ENCODE measurements around the gene CAPZB.

CAPZB gene

GRCh38 chr1:19385221-19385620, 100.1 kb downstream of the CAPZB start:
- no peak for DNase-seq (ENCODE audit: low read depth)

- DNase-seq (ENCODE audit: low read depth) = no peak
These were observed 100.6 kb downstream of the CAPZB start for GRCh38 chr1:19384772-19385187.

- no peak for DNase-seq (ENCODE audit: low read depth)
These were observed 101.2 kb downstream of the CAPZB start for GRCh38 chr1:19384113-19384512.

- no peak for DNase-seq (ENCODE audit: low read depth)
These were observed 103.1 kb downstream of the CAPZB start for GRCh38 chr1:19382222-19382621.

- DNase-seq (ENCODE audit: low read depth) = no peak
These were observed 104.1 kb downstream of the CAPZB start for GRCh38 chr1:19381261-19381660.

GRCh38 chr1:19377812-19378718, 107.3 kb downstream of the CAPZB start:
- DNase-seq (ENCODE audit: low read depth) = no peak

GRCh38 chr1:19376428-19377372, 108.6 kb downstream of the CAPZB start:
- no peak for DNase-seq (ENCODE audit: low read depth)

- DNase-seq (ENCODE audit: low read depth) = no peak
These were observed 109.5 kb downstream of the CAPZB start for GRCh38 chr1:19375631-19376400.

- no peak for DNase-seq (ENCODE audit: low read depth)
These were observed 110.4 kb downstream of the CAPZB start for GRCh38 chr1:19374926-19375325.

- DNase-seq (ENCODE audit: low read depth) = no peak
These were observed 111.1 kb downstream of the CAPZB start for GRCh38 chr1:19374083-19374801.

GRCh38 chr1:19373211-19374082, 111.9 kb downstream of the CAPZB start:
- no peak for DNase-seq (ENCODE audit: low read depth)

GRCh38 chr1:19372602-19373001, 112.7 kb downstream of the CAPZB start:
- no peak for DNase-seq (ENCODE audit: low read depth)

GRCh38 chr1:19372136-19372514, 113.2 kb downstream of the CAPZB start:
- no peak for DNase-seq (ENCODE audit: low read depth)

- DNase-seq (ENCODE audit: low read depth) = no peak
These were observed 113.9 kb downstream of the CAPZB start for GRCh38 chr1:19371226-19372135.

- no peak for DNase-seq (ENCODE audit: low read depth)
These were observed 114.7 kb downstream of the CAPZB start for GRCh38 chr1:19370453-19371170.

- no peak for DNase-seq (ENCODE audit: low read depth)
These were observed 115.8 kb downstream of the CAPZB start for GRCh38 chr1:19369396-19370090.

- DNase-seq (ENCODE audit: low read depth) = no peak
These were observed 116.4 kb downstream of the CAPZB start for GRCh38 chr1:19368964-19369363.

- no peak for DNase-seq (ENCODE audit: low read depth)
These were observed 117.3 kb downstream of the CAPZB start for GRCh38 chr1:19368050-19368449.

Measured in activated T-cell treated with anti-CD3 and anti-CD28 coated beads for 1 hour (primary cell).